K562 (cell line): ENCODE data around the gene DHDDS. TPM values are rescaled to one million over a fixed set of nuclear protein-coding genes. Genes with fewer than 3 reads are reported as not detected.

Source experiments
- BACH1 ChIP-seq: fragments of 200-800 bp; sonication (Bioruptor generic); IDR thresholded peaks from 2 replicates; pipeline ENCODE4 v1.6.1; 2016; ENCODE audit warnings: missing genetic modification characterization, missing compliant biosample characterization
- COPS2 ChIP-seq: fragments of 450-650 bp; conservative IDR thresholded peaks from 2 replicates; pipeline ENCODE4 v1.6.1; 2016; ENCODE audit warnings: mild to moderate bottlenecking, moderate library complexity
- CREM ChIP-seq: IDR thresholded peaks from 2 replicates; pipeline ENCODE4 v1.6.1; 2014; ENCODE audit warnings: antibody characterized with exemption, low read depth
- ETS2 ChIP-seq: IDR thresholded peaks from 2 replicates; pipeline ENCODE4 v1.6.1; 2016; ENCODE audit warnings: borderline replicate concordance, missing genetic modification characterization, mild to moderate bottlenecking, moderate library complexity, missing compliant biosample characterization; ENCODE audit not compliant: poor library complexity, severe bottlenecking
- FIP1L1 ChIP-seq: fragments of 200-400 bp; formaldehyde crosslinking; IDR thresholded peaks from 2 replicates; pipeline ENCODE4 v1.6.1; 2018; ENCODE audit warnings: mild to moderate bottlenecking, low read depth, low read length; ENCODE audit not compliant: poor library complexity, severe bottlenecking
- GATAD2B ChIP-seq: fragments of 450-650 bp; IDR thresholded peaks from 2 replicates; pipeline ENCODE4 v1.6.1; 2017; ENCODE audit warnings: mild to moderate bottlenecking, borderline replicate concordance
- HCFC1 ChIP-seq: IDR thresholded peaks from 2 replicates; pipeline ENCODE4 v1.6.1; 2012; ENCODE audit warnings: low read depth, low read length, improper control_type of control experiment
- IRF2 ChIP-seq: sonication (generic); formaldehyde crosslinking; IDR thresholded peaks from 2 replicates; pipeline ENCODE4 v1.8.1; 2022; ENCODE audit warnings: mild to moderate bottlenecking, missing genetic modification reagents
- KHSRP ChIP-seq: fragments of 450-650 bp; IDR thresholded peaks from 2 replicates; pipeline ENCODE4 v1.6.1; 2017
- KLF16 ChIP-seq: IDR thresholded peaks from 2 replicates; pipeline ENCODE4 v1.6.1; 2016; ENCODE audit warnings: antibody characterized with exemption
- MEF2D ChIP-seq: conservative IDR thresholded peaks from 2 replicates; pipeline ENCODE4 v1.6.1; 2016; ENCODE audit warnings: low read depth, missing genetic modification characterization, missing compliant biosample characterization
- NELFE ChIP-seq: IDR thresholded peaks from 2 replicates; pipeline ENCODE4 v1.6.1; 2011; ENCODE audit warnings: mild to moderate bottlenecking; ENCODE audit not compliant: insufficient read depth, insufficient read length
- NFE2 ChIP-seq: IDR thresholded peaks from 2 replicates; pipeline ENCODE4 v1.6.1; 2014; ENCODE audit warnings: antibody characterized with exemption, low read depth
- NRF1 ChIP-seq, 2 experiments: fragments of 450-650 bp; IDR thresholded peaks in 1 of 2; conservative IDR thresholded peaks in 1 of 2; 2 replicates each; pipeline ENCODE4 v1.6.1; 2014; ENCODE audit warnings: mild to moderate bottlenecking in 2 of 2
- POLR2AphosphoS5 ChIP-seq: IDR thresholded peaks from 2 replicates; pipeline ENCODE4 v1.6.1; 2011; ENCODE audit warnings: mild to moderate bottlenecking, low read depth, low read length, moderate library complexity; ENCODE audit not compliant: control insufficient read depth, insufficient read depth
- POLR3G ChIP-seq: IDR thresholded peaks from 2 replicates; pipeline ENCODE4 v1.6.1; 2011; ENCODE audit not compliant: insufficient read length, insufficient replicate concordance; ENCODE audit errors: extremely low read depth
- PTBP1 ChIP-seq: fragments of 200-400 bp; formaldehyde crosslinking; IDR thresholded peaks from 2 replicates; pipeline ENCODE4 v1.6.1; 2017; ENCODE audit warnings: low read depth, low read length
- RAD21 ChIP-seq, 2 experiments: fragments of 250-450 bp in 1 of 2; fragments of 450-650 bp in 1 of 2; sonication (Bioruptor Pico) in 1 of 2; formaldehyde crosslinking in 1 of 2; IDR thresholded peaks in 1 of 2; conservative IDR thresholded peaks in 1 of 2; 2 replicates each; pipeline versions ENCODE4 v1.4.0 to v1.8.0; 2020 to 2022; ENCODE audit warnings: mild to moderate bottlenecking in 2 of 2, moderate library complexity in 1 of 2
- SRSF1 ChIP-seq: fragments of 200-400 bp; formaldehyde crosslinking; IDR thresholded peaks from 2 replicates; pipeline ENCODE4 v1.6.1; 2017; ENCODE audit warnings: mild to moderate bottlenecking, low read depth, low read length, moderate library complexity
- STAT5A ChIP-seq: IDR thresholded peaks from 2 replicates; pipeline ENCODE4 v1.6.1; 2012; ENCODE audit warnings: low read length, inconsistent platforms, borderline replicate concordance
- WHSC1 ChIP-seq: IDR thresholded peaks from one replicate; pipeline ENCODE4 v1.6.1; 2012; ENCODE audit warnings: low read length, control low read depth, inconsistent platforms
- polyA plus RNA-seq, 8 experiments: library from polyadenylated mRNA; depleted of rRNA in 4 of 8; stranded (reverse) in 5 of 8; unstranded in 3 of 8; fragments of >200 nt; fragmentation: Nextera tagmentation in 2 of 8; fragmentation: Illumina TruSeq in 1 of 8; extraction: Ambion mirVana in 2 of 8; extraction: Trizol in 1 of 8; gene quantifications; 2 replicates each; pipeline versions ENCODE4 v1.2.1 to v1.2.3, GENCODE V29; 2011 to 2014; ENCODE audit warnings: inconsistent platforms in 1 of 8, missing spikeins in 1 of 8
- total RNA-seq, 7 experiments: library from RNA; depleted of rRNA in 6 of 7; stranded (reverse); fragments of >200 nt in 6 of 7; fragmentation: Illumina TruSeq in 2 of 7; extraction: Trizol in 2 of 7; gene quantifications; 2 replicates each; pipeline versions ENCODE4 v1.2.1 to v1.2.3, GENCODE V29; 2011 to 2021; ENCODE audit warnings: low replicate concordance in 1 of 7
- TF ChIP-seq, protein P1 (sequence below): fragments of 450-650 bp; IDR thresholded peaks from 2 replicates; pipeline ENCODE4 v1.6.1; 2017; ENCODE audit warnings: antibody characterized with exemption

The DHDDS gene
- total and polyA plus RNA-seq, 9 of the 15 experiments (the other 6 are each of a cell fraction or from before 2014, with no cell fraction given), result 33.3 to 55.0 (median 44.3) TPM

DNA sequence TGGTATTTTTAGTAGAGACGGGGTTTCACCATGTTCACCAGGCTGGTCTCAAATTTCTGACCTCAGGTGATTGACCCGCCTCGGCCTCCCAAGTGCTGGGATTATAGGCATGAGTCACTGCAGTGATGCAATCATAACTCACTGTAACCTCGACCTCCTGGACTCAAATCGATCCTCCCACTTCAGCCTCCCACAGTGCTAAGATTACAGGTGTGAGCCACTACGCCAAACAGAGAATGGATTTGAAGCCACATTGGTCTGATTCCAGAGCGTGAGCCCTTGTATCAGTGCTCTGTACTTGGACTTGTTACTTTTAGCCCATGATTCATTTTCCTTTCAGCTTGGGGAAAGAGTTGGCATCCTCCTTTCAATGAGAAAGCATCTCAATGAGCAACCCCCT, 44.7 kb upstream of the DHDDS start (continued):
- no peak for TF ChIP-seq POLR3G
- no peak for TF ChIP-seq WHSC1
- TF ChIP-seq PTBP1, result no peak
- TF ChIP-seq COPS2, result no peak
- peak; percentile 72 for TF ChIP-seq CREM
- TF ChIP-seq, protein P1, sequence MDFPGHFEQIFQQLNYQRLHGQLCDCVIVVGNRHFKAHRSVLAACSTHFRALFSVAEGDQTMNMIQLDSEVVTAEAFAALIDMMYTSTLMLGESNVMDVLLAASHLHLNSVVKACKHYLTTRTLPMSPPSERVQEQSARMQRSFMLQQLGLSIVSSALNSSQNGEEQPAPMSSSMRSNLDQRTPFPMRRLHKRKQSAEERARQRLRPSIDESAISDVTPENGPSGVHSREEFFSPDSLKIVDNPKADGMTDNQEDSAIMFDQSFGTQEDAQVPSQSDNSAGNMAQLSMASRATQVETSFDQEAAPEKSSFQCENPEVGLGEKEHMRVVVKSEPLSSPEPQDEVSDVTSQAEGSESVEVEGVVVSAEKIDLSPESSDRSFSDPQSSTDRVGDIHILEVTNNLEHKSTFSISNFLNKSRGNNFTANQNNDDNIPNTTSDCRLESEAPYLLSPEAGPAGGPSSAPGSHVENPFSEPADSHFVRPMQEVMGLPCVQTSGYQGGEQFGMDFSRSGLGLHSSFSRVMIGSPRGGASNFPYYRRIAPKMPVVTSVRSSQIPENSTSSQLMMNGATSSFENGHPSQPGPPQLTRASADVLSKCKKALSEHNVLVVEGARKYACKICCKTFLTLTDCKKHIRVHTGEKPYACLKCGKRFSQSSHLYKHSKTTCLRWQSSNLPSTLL, result no peak
- no peak for TF ChIP-seq ETS2 (tag)
- no peak for TF ChIP-seq POLR2AphosphoS5
- no peak; the same call in 1 of the 2 replicates for TF ChIP-seq STAT5A
- TF ChIP-seq KLF16, result no peak
- no peak for TF ChIP-seq NELFE
- no peak for TF ChIP-seq SRSF1
- TF ChIP-seq BACH1, result no peak
- TF ChIP-seq IRF2 (CRISPR knock-in tag), result no peak
- TF ChIP-seq RAD21 (CRISPR knock-in tag; conservative IDR thresholded peaks at IDR 0.05 in 1 of 2, IDR thresholded peaks at IDR 0.05 in 1 of 2), result no peak
- TF ChIP-seq KHSRP, result no peak
- TF ChIP-seq GATAD2B, result no peak; the same call in 1 of the 2 replicates
- no peak for TF ChIP-seq MEF2D (tag)
- TF ChIP-seq FIP1L1, result no peak
- peak; percentile 60; the same call in 1 of the 2 replicates for TF ChIP-seq NFE2
- no peak for TF ChIP-seq HCFC1
- TF ChIP-seq NRF1 (conservative IDR thresholded peaks at IDR 0.05 in 1 of 2, IDR thresholded peaks at IDR 0.05 in 1 of 2), result no peak
